NCI-H748 treated with DMSO at 0.1 percent for 48 hours (cell line): ENCODE measurements around the gene SLC6A8.
A peak's percentile ranks its signal among the peaks of the same experiment; 100 is the strongest.

Experiments used
- DNase-seq: peaks from one replicate; lab custom pipeline; 2025; lab: John Stamatoyannopoulos, UW

SLC6A8 gene

GRCh38 chrX:153648358-153649177 is 39.2 kb upstream of the SLC6A8 start:
- DNase-seq: no peak

DNA sequence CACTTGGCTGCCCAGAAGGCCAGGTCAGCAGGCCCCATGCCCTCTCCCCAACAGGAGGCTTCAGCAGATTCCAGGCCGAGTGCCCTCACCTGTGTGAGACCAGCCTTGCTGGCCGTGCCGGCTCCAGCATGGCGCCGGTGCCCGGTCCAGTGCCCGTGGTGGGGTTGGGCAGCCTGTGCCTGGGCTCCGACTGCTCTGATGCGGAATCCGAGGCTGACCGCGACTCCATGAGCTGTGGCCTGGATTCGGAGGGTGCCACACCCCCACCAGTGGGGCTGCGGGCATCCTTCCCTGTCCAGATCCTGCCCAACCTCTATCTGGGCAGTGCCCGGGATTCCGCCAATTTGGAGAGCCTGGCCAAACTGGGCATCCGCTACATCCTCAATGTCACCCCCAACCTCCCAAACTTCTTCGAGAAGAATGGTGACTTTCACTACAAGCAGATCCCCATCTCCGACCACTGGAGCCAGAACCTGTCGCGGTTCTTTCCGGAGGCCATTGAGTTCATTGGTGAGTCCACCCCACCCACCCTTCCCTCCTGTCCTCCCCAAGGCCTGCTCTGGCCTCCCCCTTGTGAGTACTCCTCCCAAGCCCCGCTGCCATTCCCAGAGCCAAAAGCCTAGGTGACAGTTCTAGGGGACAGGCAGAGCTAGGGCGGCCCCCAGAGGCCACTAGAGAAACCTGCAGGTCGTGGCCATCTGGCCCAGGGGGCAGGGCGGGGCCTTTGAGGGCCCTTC is 38.4 kb upstream of the SLC6A8 start:
- peak; percentile 16 for DNase-seq

- DNase-seq: no peak
Observed at GRCh38 chrX:153649915-153650782, 37.6 kb upstream of the SLC6A8 start.

DNA sequence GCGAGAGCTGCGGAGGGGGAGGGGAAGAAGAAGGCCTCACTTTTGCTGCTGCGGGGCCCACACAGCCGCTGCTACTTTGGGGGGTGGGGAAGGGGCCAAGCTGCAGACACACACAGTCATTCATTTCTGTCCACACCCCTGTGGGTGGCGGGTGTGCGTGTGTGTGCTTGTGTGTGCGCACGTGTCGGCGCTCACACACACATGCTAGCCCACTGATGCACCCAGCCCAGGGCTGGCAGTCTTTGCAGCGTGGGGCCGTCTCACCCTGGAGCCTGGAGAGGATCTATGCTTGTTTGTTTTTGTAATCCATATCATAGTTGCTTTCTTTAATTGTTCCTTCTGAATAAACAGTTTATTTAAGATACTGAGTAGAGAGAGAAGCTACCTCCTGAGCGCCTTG is 36.8 kb upstream of the SLC6A8 start:
- DNase-seq: no peak

GRCh38 chrX:153651540-153652079 is 36.1 kb upstream of the SLC6A8 start:
- DNase-seq: no peak

- DNase-seq: no peak
Observed at GRCh38 chrX:153653556-153653955, 34.2 kb upstream of the SLC6A8 start.

GRCh38 chrX:153657161-153657560 is 30.6 kb upstream of the SLC6A8 start:
- DNase-seq: no peak

- no peak for DNase-seq
Observed at GRCh38 chrX:153659268-153659667, 28.5 kb upstream of the SLC6A8 start.

DNA sequence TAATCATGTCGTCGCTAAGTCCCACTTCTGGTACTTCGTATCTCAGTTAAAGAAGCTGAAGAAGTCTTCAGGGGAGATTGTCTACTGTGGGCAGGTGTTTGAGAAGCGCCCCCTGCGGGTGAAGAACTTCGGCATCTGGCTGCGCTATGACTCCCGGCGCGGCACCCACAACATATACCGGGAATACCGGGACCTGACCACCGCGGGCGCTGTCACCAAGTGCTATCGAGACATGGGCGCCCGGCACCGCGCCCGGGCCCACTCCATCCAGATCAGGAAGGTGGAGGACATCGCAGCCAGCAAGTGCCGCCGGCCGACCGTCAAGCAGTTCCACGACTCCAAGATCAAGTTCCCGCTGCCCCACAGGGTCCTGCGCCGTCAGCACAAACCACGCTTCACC is 25.5 kb upstream of the SLC6A8 start:
- DNase-seq: no peak

DNA sequence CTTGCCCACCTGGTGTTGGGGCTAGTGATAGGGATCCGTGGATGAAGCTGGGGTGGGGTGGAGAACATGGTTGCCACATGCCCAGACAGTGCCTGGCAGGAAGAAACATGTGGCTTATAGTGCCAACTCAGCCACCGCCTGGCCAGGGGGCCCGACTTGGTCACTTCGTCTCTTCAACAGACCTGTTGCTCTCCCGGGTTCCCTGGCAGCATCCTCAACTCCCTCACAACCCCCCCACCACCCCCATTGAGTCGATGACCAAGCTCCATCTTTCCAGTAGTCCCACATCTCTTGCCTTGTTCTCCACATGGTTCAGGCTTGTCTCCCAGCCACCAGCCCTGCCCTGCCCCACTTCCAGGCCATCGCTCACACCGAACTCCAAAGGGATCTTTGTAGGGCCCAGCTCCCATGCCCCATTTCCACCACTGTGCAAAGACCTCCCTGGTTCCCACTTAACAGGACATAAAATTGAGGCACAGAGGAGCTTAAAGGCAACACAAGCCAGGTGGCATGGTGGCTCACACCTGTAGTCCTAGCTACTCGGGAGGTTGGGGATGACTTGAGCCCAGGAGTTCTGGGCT is 21.9 kb upstream of the SLC6A8 start:
- no peak for DNase-seq

DNA sequence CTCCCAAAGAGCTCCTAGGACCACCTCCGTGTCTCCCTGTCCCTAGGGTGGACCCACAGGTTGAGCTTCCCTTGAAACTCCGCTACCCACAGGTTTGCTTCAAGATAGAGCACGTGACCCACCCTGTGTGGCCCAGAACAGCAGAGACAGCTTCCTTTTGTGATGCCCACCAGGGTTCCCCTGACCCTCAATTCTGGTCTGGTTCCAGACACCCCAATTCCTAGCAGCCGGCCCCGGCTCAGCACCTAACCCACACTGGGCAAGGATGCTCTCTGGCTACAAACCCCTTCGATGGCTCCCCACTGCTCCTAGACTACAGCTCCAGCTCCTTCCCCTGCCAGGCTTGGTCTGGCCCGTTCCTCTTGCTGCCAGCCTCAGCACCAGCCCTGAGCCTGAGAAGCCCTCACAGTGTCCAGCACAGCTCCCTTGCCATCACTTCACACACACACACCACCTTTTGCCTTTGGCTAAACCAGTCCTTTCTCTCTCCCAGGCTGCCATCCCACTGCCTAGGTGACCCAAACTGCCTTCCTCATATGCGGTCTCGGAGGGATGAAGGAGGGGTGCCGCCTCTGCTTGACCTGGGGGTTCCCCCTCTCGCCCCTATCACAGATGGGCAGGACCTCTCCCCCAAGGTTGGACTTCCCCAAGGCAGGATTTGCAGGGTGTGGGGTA is 20.3 kb upstream of the SLC6A8 start:
- no peak for DNase-seq

GRCh38 chrX:153667956-153668396 is 19.8 kb upstream of the SLC6A8 start:
- peak; percentile 52 for DNase-seq

DNA sequence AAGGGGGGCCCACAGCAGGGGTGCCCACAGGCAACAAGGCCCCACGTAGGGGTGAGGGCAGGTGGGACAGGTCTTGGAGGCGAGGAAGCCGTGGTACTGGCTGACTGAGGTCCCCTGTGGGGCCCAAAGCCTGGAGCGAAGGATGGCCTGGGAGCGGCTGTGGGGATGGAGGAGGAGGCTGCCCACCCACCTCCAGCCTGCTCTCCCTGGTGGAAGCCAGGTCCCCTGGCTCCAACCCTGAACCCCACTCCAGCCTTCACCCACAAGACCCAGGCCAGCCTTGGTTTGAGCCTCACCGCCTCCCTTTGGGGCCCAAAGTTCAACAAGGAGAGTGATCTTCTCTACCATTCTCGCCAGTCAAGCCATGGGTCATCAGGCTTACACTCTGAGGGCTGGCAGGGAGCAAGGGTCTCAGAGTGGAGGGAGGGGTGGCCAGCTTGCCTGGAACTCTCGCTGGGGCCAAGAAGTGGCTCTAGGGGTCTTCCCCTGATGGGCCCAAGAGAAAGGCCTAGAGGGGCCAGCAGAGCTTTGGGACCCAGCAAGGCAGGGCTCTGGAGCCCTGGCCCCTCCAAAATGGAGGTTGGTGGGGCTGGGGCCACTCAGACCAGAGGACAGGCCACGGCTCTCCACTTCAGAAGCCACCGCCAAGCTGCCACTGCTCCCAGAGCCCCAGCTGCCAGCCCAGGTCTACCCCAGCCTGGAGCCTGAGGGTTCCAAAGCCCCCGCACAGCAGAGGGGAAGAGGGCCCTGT is 19.1 kb upstream of the SLC6A8 start:
- DNase-seq: no peak

DNA sequence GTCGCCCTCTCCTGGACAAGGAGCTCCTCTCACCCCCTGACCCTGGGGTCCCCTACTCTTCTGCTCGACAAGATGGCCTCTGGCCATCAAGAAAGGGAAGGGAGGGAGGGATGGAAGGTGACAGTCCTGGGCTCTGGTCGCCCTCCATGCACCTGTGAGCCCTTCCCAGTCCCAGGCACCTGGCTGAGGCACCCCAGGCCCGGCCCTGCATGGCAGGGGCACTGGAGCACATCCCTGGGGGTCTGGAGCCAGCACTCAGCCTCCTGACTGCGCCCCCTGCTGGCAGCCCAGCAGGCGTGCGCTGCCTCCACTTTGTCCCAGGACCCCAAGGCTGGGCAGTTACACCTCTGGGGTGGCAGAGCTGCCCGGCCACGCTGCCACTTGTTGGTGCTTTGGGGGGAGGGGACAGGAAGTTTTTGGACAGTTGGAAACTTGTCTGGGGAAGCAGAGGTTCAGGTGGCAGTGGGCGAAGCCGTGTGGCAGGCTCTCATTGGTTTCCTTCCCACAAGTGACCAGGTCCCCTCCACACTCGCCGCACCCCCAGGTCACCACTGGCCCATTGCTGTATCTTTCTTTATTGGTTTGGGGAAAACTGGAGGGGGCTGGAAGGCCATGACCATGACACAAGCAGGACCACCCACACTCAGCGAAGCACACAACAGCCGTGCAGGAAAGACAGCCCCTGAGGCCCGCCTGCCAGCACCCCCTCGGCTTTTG is 18.4 kb upstream of the SLC6A8 start:
- no peak for DNase-seq

GRCh38 chrX:153669901-153670731 is 17.6 kb upstream of the SLC6A8 start:
- DNase-seq: no peak

GRCh38 chrX:153670748-153671588 is 16.8 kb upstream of the SLC6A8 start:
- no peak for DNase-seq

- no peak for DNase-seq
Observed at GRCh38 chrX:153671589-153672530, 15.9 kb upstream of the SLC6A8 start.
